ENCODE data around the gene EGR1. TPM values are rescaled to one million over a fixed set of nuclear protein-coding genes. Genes with fewer than 3 reads are reported as not detected.
A peak's percentile ranks its signal among the peaks of the same experiment; 100 is the strongest.

Gene EGR1
- total and polyA plus RNA-seq, 8 donors: 23.6 to 1,036 (median 228) TPM

- ATAC-seq (no peak), DNase-seq (no peak)
- Histone ChIP-seq H3K4me3 (no peak overlapping the region), H3K27ac (no peak overlapping the region), H3K9me3 (no peaks in the 10 kb centered on the region), H3K4me1 (peaks cover 8 to 27% of the 10 kb centered on the region in 2 donors), H3K36me3 (no peaks in the 10 kb centered on the region), H3K27me3 (no peaks in the 10 kb centered on the region)
- TF ChIP-seq CTCF (IDR thresholded peaks at IDR 0.05): no peak
- intact Hi-C loops (cut with DNase I): no loop called here
Observed at GRCh38 chr5:138458856-138459255, 6.4 kb upstream of the EGR1 start.

- no peak overlapping the region for H3K27ac ChIP-seq
- H3K27me3 ChIP-seq: no peaks in the 10 kb centered on the region
- intact Hi-C loops (cut with DNase I): no loop called here
- no peaks in the 10 kb centered on the region for H3K9me3 ChIP-seq
- no peak for ATAC-seq
- H3K36me3 ChIP-seq: no peaks in the 10 kb centered on the region
- DNase-seq: peak in 1 of 4 donors; percentile 71
- TF ChIP-seq CTCF (IDR thresholded peaks at IDR 0.05): no peak
- H3K4me3 ChIP-seq: no peak overlapping the region
- H3K4me1 ChIP-seq: peaks cover 8 to 27% of the 10 kb centered on the region in 2 donors
Observed at GRCh38 chr5:138459311-138459933, 5.9 kb upstream of the EGR1 start.

GRCh38 chr5:138460032-138460693, 5.1 kb upstream of the EGR1 start:
- ATAC-seq (no peak), DNase-seq (no peak)
- TF ChIP-seq CTCF (IDR thresholded peaks at IDR 0.05): no peak
- H3K4me1 ChIP-seq: peaks cover 8 to 27% of the 10 kb centered on the region in 2 donors
- no peak overlapping the region for H3K4me3 ChIP-seq
- H3K27me3 ChIP-seq: no peaks in the 10 kb centered on the region
- H3K36me3 ChIP-seq: no peaks in the 10 kb centered on the region
- H3K9me3 ChIP-seq: no peaks in the 10 kb centered on the region
- H3K27ac ChIP-seq: no peak overlapping the region
- intact Hi-C loops (cut with DNase I): no loop called here

GRCh38 chr5:138461343-138462125, 3.7 kb upstream of the EGR1 start:
- Histone ChIP-seq H3K36me3 (no peaks in the 10 kb centered on the region), H3K9me3 (no peaks in the 10 kb centered on the region), H3K27me3 (peaks cover 0 to 8% of the 10 kb centered on the region in 2 donors), H3K4me1 (peaks cover 14 to 36% of the 10 kb centered on the region in 2 donors), H3K4me3 (no peak overlapping the region), H3K27ac (no peak overlapping the region)
- intact Hi-C loops (cut with DNase I): no loop called here
- ATAC-seq: no peak
- DNase-seq: no peak
- TF ChIP-seq CTCF (IDR thresholded peaks at IDR 0.05): no peak
